ENCODE results near the gene CYP26B1. TPM values are rescaled to one million over a fixed set of nuclear protein-coding genes. Genes with fewer than 3 reads are reported as not detected.

CYP26B1 gene
- total RNA-seq, 1 experiment from 2014 or later: 0.05 TPM

DNA sequence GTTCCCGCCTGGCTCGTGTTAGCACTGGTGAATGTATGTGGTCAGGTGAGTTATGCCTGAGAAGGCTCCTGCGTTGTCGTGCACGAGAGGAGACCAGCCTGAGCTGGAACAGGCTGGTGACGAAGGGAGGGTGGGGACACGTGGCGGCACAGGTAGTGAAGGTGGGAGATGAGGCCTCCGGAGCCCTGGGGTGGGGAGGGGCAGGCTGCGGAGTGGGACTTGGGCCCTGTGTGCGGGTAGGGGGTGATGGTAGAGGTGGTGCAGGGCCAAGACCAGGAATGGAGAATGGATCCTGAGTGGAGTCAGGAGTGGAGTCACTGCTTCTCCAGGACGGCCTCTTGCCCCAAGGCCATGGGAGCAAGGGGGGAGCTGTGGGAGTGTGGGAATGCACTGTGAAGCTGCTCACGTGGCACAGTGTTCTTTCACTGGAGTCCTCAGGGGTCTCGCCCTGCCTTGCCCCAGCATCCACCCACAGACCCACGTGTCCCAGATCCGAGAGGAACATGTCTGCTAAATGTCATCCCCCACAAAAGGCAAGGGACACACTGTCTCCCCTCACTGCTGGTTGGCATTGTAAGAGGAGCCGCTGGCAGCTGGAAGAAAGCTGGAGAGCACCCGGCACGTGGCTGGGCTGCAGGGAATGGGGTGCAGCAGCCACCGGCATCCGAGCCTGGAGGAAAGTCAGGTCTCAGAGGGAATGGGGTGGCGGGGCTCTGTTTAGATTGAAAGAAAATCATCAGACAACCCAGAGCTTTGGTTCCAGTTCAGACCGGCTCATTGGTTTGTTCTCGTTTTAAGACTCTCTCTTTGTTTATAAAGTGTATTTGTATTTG lies 63.7 kb downstream of the CYP26B1 start:
- DNase-seq (ENCODE audit: low spot score): no peak

DNA sequence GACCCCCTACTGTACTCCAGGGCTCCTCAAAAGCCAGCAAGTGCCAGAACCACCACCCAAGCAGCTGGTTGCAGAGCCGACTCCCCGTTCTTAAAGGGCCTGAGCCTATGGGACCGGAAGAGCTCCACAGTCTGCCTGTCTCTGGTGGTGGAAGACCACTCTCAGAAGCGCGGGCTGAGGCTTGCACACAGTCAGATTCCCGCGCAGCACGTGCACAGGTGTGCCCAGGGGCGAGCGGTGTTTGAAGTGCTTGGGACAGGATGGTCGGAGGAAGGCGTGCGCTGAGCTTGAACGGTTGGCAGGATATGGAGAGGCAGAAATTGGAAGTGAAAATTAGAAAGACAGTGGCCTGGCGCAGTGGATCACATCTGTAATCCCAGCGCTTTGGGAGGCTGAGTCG lies 64.8 kb downstream of the CYP26B1 start:
- no peak for DNase-seq (ENCODE audit: low spot score)

DNA sequence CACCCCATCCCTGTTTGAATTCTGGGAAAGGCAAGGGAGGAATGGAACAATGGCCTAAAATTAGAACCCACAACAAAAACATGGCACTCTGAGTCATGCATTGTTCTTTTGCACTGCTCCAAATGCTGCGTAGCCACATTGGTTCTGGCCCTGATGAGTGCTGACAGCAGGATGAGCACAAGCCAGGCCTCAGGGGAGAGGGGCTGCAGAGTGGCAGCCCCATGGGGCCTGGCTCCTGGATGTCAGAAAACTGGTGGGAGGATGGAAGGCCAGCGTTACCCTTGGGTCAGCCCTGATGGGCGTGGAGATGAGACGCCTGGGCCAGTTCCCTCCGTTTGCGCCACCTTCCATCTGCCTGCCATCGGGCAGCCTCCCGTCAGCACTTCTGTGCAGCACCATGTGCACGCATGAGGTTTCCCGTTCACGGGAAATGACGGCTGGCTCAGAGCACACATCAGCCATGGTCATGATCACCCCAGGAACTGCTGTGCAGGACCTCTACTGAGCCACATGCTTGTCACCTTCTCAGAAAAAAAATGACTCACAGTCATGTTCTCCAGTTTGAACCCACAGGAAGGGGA lies 65.6 kb downstream of the CYP26B1 start:
- DNase-seq (ENCODE audit: low spot score): no peak

DNA sequence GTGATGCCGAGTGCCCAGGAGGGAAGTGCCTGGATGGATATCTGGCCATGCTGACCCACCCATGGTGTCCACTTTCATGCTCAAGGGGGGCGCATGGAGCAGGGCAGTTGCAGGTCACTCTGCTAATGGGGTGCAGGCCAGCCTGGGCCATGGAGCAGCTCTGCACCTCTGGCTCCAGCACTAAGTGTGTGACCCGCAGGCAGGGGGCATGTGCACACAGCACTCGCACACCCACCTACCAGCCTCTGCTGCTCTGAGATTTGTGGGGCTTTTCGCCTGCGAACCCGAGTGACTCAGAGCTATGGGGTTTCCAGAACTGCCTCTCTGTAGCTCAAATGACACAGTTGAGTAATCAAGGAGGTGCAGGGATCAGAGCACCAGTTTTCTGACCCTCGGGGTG lies 66.2 kb downstream of the CYP26B1 start:
- no peak for DNase-seq (ENCODE audit: low spot score)

DNA sequence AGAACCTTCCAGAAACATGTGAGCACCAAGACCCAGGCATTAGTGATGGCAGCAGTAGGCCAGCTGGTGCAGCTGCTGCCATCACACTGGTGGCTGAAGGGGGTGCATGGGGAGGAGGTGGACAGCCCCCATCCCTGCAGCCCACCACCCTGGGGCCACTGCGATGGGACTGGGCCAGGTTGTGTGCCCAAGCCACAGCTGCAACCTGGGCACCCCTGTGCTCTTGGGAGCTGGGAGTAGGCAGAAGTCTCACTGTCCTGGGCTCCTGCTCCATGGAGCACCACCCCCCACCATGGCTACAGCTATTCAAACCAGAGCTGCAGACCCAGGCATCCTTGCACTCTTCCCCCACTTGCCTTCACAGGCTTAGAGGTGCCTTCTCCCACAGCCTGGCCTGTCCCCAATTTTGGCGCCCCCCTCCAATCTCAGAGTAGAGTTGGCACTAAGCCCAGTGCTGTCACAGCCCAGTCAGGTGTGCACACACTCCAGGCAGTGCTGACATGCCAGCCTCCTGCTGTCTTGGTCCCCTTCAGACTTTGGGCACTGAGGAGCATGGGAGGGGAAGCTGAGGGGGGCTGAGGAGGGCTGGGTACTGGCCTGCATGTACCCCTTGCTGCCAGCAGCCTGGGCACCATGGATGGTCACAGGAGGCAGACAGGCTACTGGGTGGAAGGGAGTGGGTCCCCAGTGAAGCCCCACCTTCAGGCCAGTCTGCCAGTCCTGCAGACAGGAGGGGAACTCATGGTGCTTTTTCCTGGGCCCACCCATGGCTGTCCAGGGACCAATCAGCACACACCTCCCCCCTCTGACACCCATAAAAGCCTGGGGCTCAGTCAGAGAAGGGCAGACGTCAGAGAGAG lies 67.1 kb downstream of the CYP26B1 start:
- DNase-seq (ENCODE audit: low spot score): no peak

Data from HT-29 (cell line).